ACHN (cell line): ENCODE measurements around the gene B3GNT8.
"Not testable (repeated sequence)": the region's sequence is repeated elsewhere in the genome, so short reads cannot be mapped to it uniquely, and the experiment has no call there.

Experiments used
- DNase-seq: peaks from one replicate; pipeline ENCODE4 v3.0.0-alpha.2; 2015
- in situ Hi-C: cut with HindIII; loops from 2 replicates; pipeline ENCODE4 v1.10.0; 2017; ENCODE audit warnings: low sequenced_read_pairs, low pct_ligation_motif_present, low pct_unique_long_range_greater_than_20kb

B3GNT8 gene

DNA sequence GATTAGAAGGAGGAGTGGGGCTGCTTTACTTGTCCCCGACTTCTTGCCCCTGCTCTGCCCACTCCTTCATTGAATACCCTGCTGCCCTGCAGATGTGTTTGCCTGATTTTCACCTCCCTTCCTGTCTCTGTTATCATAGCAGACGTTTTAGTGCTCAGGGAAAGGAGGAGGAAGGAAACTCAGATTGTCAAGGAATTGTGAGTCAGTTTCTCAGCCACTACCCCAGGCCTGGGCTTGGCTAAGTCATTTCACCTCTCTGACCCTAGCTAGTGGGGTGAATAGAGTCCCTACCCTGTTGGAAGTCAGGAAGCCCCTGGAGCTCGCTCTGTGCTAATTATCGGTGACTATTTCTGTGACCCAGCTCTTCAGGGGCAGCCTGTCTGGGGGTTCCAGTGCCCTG is 25.7 kb downstream of the B3GNT8 start:
- in situ Hi-C loops, result no loop called here
- DNase-seq, result no peak

DNA sequence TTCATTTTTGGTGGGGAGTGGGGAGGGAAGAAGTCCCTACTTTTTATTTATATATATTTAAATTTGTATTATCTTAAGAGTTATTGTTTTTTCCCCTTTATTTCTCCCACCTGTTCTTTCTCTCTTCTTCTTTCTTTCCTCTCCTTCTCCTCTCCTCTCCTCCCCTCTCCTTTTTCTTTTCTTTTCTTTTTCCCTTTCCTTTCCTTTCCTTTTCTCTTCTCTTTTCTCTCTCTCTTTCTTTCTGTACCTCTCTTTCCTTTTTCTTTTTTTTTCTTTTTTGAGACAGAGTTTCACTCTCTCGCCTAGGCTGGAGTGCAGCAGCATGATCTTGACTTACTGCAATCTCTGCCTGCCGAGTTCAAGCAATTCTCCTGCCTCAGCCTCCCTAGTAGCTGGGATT is 27.6 kb downstream of the B3GNT8 start:
- in situ Hi-C loops, result no loop called here
- DNase-seq, result no peak

DNA sequence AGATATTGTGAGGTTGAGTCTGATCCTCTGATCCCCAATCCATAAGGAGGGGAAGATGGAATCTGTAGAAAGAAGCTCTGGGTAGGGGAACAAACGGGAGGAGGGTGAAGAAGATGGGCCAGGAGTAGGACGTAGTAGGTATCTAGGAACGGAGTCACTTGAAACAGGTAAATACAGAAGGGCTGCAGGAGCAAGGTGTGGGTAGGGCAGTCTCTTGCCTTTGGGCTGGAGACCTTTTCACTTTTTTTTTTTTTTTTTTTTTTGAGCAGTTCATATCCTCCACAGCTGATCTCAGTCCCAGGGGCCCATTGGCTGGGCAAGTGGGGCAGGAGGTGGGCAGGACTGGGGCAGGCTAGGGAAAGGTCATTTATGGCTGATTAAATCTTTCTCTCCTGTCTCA is 28.1 kb downstream of the B3GNT8 start:
- in situ Hi-C loops, result no loop called here

DNA sequence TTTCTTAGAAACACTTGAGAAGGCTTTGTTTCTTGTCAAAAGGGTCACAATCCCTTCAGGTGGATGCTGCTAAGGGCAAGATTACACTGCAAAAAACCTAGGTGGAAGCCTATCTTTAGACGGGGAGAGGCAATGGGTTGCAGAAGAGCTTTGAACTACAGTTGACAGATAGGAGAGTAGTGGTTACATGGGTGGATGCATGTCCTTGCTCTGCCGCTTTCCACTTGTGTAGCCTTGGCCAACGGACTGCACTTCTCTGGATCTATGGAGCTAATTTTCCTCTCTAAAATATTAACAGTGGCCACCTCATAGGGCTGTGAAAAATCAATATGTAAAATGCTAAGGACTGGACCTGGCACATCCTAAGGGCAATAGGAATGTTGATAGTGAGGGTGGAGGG is 28.6 kb downstream of the B3GNT8 start:
- in situ Hi-C loops, result no loop called here
- no peak for DNase-seq

More for the DNA sequence above, 28.1 kb downstream of the B3GNT8 start:
- DNase-seq, result no peak

DNA sequence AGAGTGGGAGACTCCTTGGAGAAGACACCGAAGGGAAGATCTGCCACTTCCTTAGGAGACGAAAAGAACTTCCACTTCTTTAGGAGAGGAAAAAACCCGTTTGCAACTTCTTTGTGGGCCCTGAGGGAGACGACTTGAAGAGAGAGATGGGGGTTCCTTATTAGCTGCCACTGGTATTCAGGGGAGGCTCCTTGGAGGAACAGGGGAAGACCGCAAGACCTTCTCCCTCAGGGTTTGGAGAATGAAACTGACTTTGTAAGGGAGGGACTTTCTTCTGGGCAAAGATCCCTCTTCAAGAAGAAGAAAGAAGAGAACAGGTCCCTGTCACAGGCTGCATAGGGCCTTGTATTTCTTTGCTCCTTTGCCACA is 29.1 kb downstream of the B3GNT8 start:
- DNase-seq, result no peak
- in situ Hi-C loops, result no loop called here

DNA sequence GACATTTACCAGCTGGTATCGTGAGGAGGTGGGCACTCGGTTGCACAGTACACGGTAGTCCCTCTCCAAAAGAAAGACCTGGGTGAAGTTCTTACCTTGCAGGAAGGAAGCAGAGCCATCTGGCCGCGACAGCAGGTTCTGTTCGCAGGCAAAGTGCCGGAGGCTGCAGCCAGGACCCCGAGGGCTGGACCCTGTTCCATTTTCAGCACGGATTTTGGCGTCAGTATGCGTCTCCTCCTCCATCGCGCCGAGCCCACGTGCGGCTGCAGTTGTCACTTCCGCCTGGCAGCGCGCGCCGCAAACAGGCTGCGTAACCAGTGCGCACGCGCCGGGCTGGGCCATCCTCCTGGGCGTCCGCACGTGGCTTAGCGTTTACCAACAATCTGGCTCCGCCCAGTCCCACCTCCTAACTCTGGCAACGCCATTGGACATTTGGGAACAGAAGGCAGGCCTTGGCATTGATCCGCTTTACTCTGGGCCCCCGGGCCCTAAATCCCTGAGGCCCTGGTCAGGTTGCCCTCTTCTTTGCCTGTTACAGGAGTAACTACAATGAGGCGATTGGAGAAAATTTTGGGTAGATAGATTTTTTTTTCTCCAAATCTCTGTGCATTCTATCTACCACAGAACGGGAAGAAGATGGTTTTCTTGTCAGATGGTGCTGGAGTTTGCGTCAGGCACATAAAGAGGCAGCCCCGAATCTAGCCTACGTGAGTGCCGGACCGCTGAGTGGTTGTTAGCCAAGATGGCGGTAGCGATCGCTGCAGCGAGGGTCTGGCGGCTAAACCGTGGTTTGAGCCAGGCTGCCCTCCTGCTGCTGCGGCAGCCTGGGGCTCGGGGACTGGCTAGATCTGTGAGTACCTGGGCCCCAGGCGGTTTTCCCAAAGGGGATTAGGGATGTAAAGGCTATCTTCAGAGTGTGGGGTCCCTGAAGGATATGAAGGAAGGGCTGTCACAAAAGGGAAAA is 29.8 kb downstream of the B3GNT8 start, which contains the start of the genes BCKDHA and EXOSC5:
Gene BCKDHA, plus strand, starts transcription at position 733 of the 964 bp plus-strand sequence. Its CDS starts 10 bp downstream, at position 743.
Gene EXOSC5, minus strand, starts transcription at position 274 of the 964 bp plus-strand sequence. Its CDS starts 31 bp downstream, at position 243.
- in situ Hi-C loops, result no loop called here
- DNase-seq, result peak; percentile 99

DNA sequence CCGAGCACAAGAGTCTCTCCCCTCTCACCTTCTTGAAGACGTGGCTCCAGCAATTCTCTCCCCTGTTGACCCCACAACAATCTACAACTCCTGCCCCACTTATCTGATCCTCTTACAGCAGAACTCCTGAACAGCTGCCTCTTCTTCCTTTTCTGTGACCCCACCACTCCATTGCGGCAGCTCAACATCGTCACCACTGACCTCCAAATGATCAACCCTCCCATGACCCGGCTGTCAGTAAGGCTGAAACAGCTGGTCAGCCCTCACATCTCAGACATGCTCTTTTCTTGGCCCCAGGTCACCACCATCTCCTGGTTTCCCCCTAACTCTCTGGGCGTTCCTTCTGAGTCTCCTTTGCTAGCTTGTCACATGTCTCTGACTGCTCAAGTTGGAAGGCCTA is 31.8 kb downstream of the B3GNT8 start:
- in situ Hi-C loops, result no loop called here
- no peak for DNase-seq

DNA sequence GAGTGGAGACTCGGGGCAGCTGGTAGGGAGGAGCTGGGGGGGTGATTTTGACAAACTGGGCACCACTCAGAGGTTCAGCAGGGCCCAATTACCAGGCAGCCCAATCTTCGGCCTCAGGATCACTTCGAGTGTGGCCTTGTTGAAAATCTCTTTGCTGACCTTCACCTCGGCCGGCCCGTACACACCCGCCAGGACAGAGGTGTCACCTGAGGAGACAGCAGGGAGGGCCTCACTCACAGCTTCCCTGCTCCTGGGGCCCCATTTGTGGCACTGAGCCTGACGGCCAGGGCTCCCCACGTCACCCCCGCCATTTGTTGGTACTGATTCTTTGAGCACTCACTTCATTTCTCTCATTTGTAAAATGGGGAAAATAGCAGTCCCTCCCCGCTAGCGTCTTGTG is 34.4 kb downstream of the B3GNT8 start:
- in situ Hi-C loops, result no loop called here
- DNase-seq, result no peak

DNA sequence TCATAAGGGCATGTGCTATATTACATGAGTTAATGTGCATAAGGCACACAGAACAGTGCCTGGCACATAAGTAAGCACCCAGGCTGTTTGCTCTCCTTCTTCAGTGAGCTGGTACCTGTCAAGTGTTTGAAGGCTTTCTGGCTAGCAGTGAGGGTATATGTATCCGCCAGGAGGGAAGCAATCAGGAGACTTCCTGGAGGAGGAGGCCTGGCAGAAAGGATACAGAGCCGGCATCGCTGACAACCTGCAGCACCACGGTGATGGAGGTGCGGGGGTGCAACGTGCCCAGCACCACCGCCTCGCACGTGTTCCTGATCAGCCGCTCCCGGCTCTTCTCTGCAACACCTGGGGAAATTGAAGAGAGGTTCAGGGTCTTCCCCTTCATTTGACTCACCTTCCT is 35.6 kb downstream of the B3GNT8 start:
- DNase-seq, result no peak
- in situ Hi-C loops, result no loop called here

DNA sequence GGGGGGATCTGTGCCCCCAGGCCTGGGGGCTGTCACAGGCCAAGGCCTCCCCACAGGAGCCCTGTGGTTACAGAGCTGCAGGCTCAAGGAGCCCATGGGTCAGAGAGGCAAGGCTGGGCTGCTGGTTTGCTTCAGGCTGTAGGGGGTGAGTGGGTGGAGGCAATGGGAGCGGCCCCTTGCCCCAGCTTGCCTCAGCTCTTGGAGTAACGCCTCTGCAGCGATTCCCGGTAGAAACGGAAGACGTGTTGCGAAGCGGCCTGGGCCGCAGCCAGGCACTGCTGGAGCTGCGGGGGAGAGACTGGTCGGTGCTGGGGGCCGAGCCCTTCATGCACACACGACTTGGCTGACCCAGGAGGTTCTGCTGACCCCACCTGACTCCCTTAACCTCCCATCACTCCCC is 40.7 kb downstream of the B3GNT8 start:
- in situ Hi-C loops, result no loop called here
- DNase-seq, result no peak

DNA sequence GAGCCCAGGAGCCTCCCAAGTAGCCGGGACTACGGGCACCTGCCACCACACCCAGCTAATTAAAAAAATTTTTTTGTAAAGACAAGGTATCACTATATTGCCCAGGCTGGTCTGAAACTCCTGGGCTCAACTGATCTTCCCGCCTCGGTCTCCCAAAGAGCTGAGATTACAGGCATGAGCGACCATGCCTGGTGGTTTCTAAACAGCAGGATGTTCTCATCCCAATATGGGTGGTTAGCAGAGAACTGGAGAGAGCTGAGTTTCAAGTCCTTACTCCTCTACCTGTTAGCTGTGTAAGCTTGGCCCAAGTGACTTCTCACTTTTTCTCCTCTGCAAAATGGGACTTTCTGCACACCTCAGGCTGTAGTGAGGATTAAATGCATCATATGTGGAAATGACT is 42.8 kb downstream of the B3GNT8 start:
- in situ Hi-C loops, result no loop called here
- DNase-seq, result peak; percentile 49

DNA sequence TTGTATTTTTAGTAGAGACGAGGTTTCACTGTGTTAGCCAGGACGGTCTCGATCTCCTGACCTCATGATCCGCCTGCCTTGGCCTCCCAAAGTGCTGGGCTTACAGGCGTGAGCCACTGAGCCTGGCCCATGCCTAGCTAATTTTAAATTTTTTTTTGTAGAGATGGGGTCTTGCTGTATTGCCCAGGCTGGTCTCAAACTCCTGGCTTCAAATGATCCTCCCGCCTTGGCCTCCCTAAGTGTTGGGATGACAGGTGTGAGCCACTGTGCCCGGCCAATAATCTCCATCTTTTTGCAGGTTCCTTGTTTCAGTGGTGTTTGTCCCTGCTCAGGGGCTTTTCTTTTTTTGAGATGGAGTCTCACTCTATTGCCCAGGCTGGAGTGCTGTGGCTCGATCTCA is 45.6 kb downstream of the B3GNT8 start:
- in situ Hi-C loops, DNase-seq: not testable (repeated sequence)

DNA sequence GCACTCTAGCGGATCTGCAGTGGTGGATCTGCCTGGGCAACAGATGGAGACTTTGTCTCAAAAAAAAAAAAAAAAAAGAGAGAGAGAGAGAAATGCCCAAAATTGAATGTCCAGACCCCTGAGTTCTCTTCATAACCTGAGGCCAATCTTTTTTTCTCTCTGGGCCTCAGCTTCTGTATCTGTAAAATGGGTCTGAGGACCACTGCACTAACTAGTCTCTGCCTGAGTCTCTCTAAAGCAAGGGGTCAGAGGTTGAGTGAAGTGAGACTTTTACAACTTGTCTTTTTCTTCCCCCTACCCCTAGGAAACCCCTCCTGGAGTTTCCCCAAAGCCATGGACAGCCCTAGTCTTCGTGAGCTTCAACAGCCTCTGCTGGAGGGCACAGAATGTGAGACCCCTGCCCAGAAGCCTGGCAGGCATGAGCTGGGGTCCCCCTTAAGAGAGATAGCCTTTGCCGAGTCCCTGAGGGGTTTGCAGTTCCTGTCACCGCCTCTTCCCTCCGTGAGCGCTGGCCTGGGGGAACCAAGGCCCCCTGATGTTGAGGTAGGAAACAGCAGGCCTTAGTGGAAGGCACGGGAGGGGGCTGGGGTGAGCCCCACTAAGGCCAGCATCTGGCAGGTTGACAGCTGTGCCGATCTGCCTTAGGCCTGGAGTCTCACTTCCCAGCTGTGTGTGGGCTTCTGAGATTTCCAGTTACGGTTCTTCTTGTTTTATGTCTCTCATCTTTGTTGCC is 49.0 kb downstream of the B3GNT8 start:
- no peak for DNase-seq
- in situ Hi-C loops, result no loop called here

DNA sequence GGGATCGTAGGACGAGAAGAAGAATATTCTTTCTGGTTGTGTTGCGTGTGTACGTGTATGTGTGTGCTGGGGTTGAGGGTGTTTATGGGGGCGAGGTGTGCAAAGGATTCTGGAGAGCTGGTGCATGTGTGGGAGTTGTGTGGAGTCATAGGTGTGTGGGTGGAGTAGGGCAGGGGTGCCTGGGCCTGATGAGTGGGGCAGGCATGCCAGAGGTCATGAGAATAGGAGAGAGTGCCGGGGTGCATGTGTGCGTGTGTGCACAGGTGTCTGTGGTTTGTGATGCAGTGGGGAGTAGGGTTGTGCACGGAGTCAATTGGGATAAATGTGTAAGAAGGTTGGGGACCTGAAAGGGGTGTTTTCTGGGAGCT is 50.2 kb downstream of the B3GNT8 start:
- in situ Hi-C loops, result no loop called here
- no peak for DNase-seq

DNA sequence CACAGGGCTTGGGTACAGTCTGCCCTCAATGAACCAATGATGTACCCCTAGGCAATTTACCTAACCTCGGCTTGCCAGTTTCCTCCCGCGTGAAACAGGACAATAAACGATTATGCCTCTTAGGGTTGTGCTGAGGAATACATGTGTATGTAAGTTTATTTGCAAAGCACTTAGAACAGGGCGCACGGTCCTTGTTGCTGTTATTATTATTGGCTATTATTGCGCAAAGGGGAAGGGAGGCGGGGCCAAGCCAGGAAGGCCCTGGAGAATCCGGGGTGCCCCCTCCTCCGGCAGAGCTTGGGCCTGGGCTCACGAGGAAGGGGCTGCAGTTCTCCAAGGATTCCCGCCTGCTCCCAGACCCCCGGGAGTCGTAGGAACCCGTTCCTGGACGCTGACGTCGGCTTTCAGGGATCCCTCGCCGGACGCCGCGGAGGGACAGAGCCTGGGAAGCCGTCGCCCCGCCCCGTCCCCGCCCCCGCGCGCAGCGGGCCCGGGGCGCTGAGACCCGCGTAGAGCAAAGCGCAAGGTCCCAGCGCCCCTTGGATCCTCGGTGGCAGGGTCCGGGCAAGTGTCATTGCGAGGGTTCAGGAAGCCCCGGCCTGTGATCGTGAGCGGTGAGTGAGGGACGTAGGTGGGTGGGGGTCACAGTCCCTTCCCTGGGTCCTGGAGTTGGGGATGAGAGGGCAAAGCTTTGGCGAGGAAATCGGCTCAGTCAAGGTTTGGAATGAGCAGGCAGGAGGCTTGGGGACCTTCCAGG is 50.8 kb downstream of the B3GNT8 start, which contains the start of gene TMEM91:
Gene TMEM91, plus strand, starts transcription at position 293 of the 757 bp plus-strand sequence. CDS start 1,777 bp downstream, outside the sequence.
- in situ Hi-C loops, result no loop called here

More for the DNA sequence above, 50.8 kb downstream of the B3GNT8 start, which contains the start of gene TMEM91:
- DNase-seq, result no peak
